Ureter (tissue), 1 donor: ENCODE results near the gene CASK. TPM values are rescaled to one million over a fixed set of nuclear protein-coding genes. Genes with fewer than 3 reads are reported as not detected.
"Not testable (repeated sequence)": the region's sequence is repeated elsewhere in the genome, so short reads cannot be mapped to it uniquely, and the experiment has no call there.

Experiments
- DNase-seq: peaks from one replicate; pipeline ENCODE4 v3.0.0-alpha.2; 2020; ENCODE audit warnings: low spot score
- total RNA-seq: library from RNA; stranded (reverse); gene quantifications from one replicate; pipeline ENCODE4 v1.2.4, GENCODE V29; 2023
- donor health status: DM: yes; HTN: yes; CAD: no.

The CASK gene
- total RNA-seq, 1 donor from 2014 or later, result 74.1 TPM

- DNase-seq, result no peak
Observed at GRCh38 chrX:41689711-41690110, 233.6 kb downstream of the CASK start.

- DNase-seq, result no peak
Observed at GRCh38 chrX:41688835-41689234, 234.5 kb downstream of the CASK start, which contains the start of gene GPR34. Gene GPR34 (plus strand): TSS chrX:41688973. CDS start chrX:41695634, 6,661 bp downstream.

GRCh38 chrX:41688156-41688555 lies 235.2 kb downstream of the CASK start:
- no peak for DNase-seq

GRCh38 chrX:41686788-41687187 lies 236.6 kb downstream of the CASK start:
- no peak for DNase-seq

GRCh38 chrX:41684940-41685339 lies 238.4 kb downstream of the CASK start:
- DNase-seq, result no peak

- no peak for DNase-seq
Observed at GRCh38 chrX:41684138-41684537, 239.2 kb downstream of the CASK start.

- DNase-seq, result no peak
Observed at GRCh38 chrX:41677183-41678060, 245.9 kb downstream of the CASK start.

GRCh38 chrX:41676361-41676760 lies 247.0 kb downstream of the CASK start:
- not testable (repeated sequence) for DNase-seq

GRCh38 chrX:41672643-41673042 lies 250.7 kb downstream of the CASK start:
- DNase-seq, result no peak

- no peak for DNase-seq
Observed at GRCh38 chrX:41671082-41671481, 252.3 kb downstream of the CASK start.

- DNase-seq, result no peak
Observed at GRCh38 chrX:41670112-41670511, 253.2 kb downstream of the CASK start.

GRCh38 chrX:41667631-41668030 lies 255.7 kb downstream of the CASK start:
- no peak for DNase-seq

- no peak for DNase-seq
Observed at GRCh38 chrX:41666251-41666650, 257.1 kb downstream of the CASK start.

GRCh38 chrX:41665686-41666085 lies 257.7 kb downstream of the CASK start:
- no peak for DNase-seq

GRCh38 chrX:41664908-41665307 lies 258.4 kb downstream of the CASK start:
- DNase-seq, result no peak

- DNase-seq, result no peak
Observed at GRCh38 chrX:41664375-41664901, 258.9 kb downstream of the CASK start.

GRCh38 chrX:41661366-41662095 lies 261.8 kb downstream of the CASK start:
- DNase-seq, result no peak

GRCh38 chrX:41655631-41656030 lies 267.7 kb downstream of the CASK start:
- no peak for DNase-seq

- no peak for DNase-seq
Observed at GRCh38 chrX:41655101-41655500, 268.3 kb downstream of the CASK start.

GRCh38 chrX:41653125-41653524 lies 270.2 kb downstream of the CASK start:
- DNase-seq, result no peak

GRCh38 chrX:41646201-41646600 lies 277.2 kb downstream of the CASK start:
- DNase-seq, result not testable (repeated sequence)

GRCh38 chrX:41634284-41634683 lies 289.1 kb downstream of the CASK start:
- DNase-seq, result no peak

- DNase-seq, result no peak
Observed at GRCh38 chrX:41630091-41630490, 293.3 kb downstream of the CASK start.
